Endothelial cell of umbilical vein (primary cell): Measurements from ENCODE around the gene RPP25L. TPM values are rescaled to one million over a fixed set of nuclear protein-coding genes. Genes with fewer than 3 reads are reported as not detected.

Experiments
- BruUV-seq: library from RNA; stranded (reverse); fragments of 400-500 nt; replicated peaks from 2 replicates; lab custom pipeline; 2021; lab: Mats Ljungman, UMichigan
- CTCF ChIA-PET: fragments of 300-600, 350-600 bp; sonication (Branson Sonifier 250); formaldehyde crosslinking; loops from one replicate; lab custom pipeline; 2021; ENCODE audit warnings: antibody characterized with exemption, inconsistent platforms; lab: Charles Lee
- POLR2A ChIA-PET: fragments of 300-600, 350-600 bp; sonication (Branson Sonifier 250); formaldehyde crosslinking; loops from one replicate; lab custom pipeline; 2021; ENCODE audit warnings: antibody characterized with exemption, inconsistent platforms; lab: Charles Lee
- DNase-seq: peaks from one replicate; pipeline ENCODE4 v3.0.0-alpha.2; 2011; ENCODE audit warnings: low read depth, low spot score
- FAIRE-seq: peaks from 2 replicates; lab custom pipeline; 2011; peaks lifted over from hg19 to GRCh38; lab: Jason Lieb, UNC
- H2AFZ ChIP-seq: 2 replicates; pipeline ENCODE4 v1.6.0; 2012; ENCODE audit warnings: low read depth, low read length, control low read depth, inconsistent platforms
- H3K27ac ChIP-seq: 2 replicates; pipeline ENCODE4 v1.5.1; 2011; ENCODE audit warnings: low read depth, mild to moderate bottlenecking, control low read depth, low read length, moderate library complexity; ENCODE audit not compliant: insufficient read depth
- H3K27me3 ChIP-seq, 2 experiments: 2 replicates each; pipeline versions ENCODE4 v1.6.0 to v1.6.1; 2011; ENCODE audit warnings: low read length in 2 of 2, mixed read lengths in 1 of 2; ENCODE audit not compliant: control insufficient read depth in 2 of 2, insufficient read depth in 2 of 2
- H3K36me3 ChIP-seq, 2 experiments: 2 replicates in 1 of 2; 3 replicates in 1 of 2; pipeline ENCODE4 v1.5.1; 2011; ENCODE audit warnings: low read length in 2 of 2, mild to moderate bottlenecking in 1 of 2, moderate library complexity in 1 of 2; ENCODE audit not compliant: control insufficient read depth in 2 of 2, insufficient read depth in 2 of 2; ENCODE audit errors: extremely low read depth in 1 of 2
- H3K4me1 ChIP-seq: 3 replicates; pipeline ENCODE4 v1.5.1; 2011; ENCODE audit warnings: mild to moderate bottlenecking, low read length; ENCODE audit not compliant: control insufficient read depth, insufficient read depth; ENCODE audit errors: extremely low read depth
- H3K4me2 ChIP-seq: 2 replicates; pipeline ENCODE4 v1.6.1; 2011; ENCODE audit warnings: low read length, control low read depth, mixed read lengths; ENCODE audit not compliant: insufficient read depth
- H3K4me3 ChIP-seq, 3 experiments: fragments of 200-600 bp in 1 of 3; sonication (generic), shearing (Covaris generic) in 1 of 3; replicated peaks in 1 of 3; 2 replicates each; pipeline ENCODE4 v1.5.1; 2011 to 2016; ENCODE audit warnings: control low read depth in 3 of 3, low read length in 3 of 3, mild to moderate bottlenecking in 2 of 3, inconsistent platforms in 1 of 3, low read depth in 1 of 3, moderate library complexity in 1 of 3; ENCODE audit not compliant: insufficient read depth in 1 of 3
- H3K79me2 ChIP-seq: 2 replicates; pipeline ENCODE4 v1.6.0; 2012; ENCODE audit warnings: low read length, inconsistent platforms; ENCODE audit not compliant: control insufficient read depth, insufficient read depth
- H3K9ac ChIP-seq: replicated peaks from 2 replicates; pipeline ENCODE3; 2011; ENCODE audit warnings: low read length, control low read depth; ENCODE audit not compliant: insufficient read depth; ENCODE audit errors: extremely low read depth
- H3K9me1 ChIP-seq: replicated peaks from 3 replicates; pipeline ENCODE4 v1.6.0; 2011; ENCODE audit warnings: mild to moderate bottlenecking, low read length; ENCODE audit not compliant: control insufficient read depth, insufficient read depth; ENCODE audit errors: extremely low read depth
- H3K9me3 ChIP-seq: replicated peaks from 2 replicates; pipeline ENCODE4 v1.5.1; 2012; ENCODE audit warnings: low read length, inconsistent platforms; ENCODE audit not compliant: control insufficient read depth, insufficient read depth
- H4K20me1 ChIP-seq: replicated peaks from 2 replicates; pipeline ENCODE3; 2011; ENCODE audit warnings: mild to moderate bottlenecking, low read length; ENCODE audit not compliant: control insufficient read depth, insufficient read depth; ENCODE audit errors: extremely low read depth
- EZH2 ChIP-seq: IDR thresholded peaks from 2 replicates; pipeline ENCODE4 v1.6.1; 2012; ENCODE audit warnings: borderline replicate concordance, low read depth, mild to moderate bottlenecking, moderate library complexity, low read length, inconsistent platforms; ENCODE audit not compliant: severe bottlenecking
- FOS ChIP-seq: IDR thresholded peaks from 2 replicates; pipeline ENCODE4 v1.6.1; 2011; ENCODE audit warnings: mild to moderate bottlenecking, low read length, moderate library complexity, borderline replicate concordance; ENCODE audit not compliant: insufficient read depth
- GATA2 ChIP-seq: IDR thresholded peaks from 2 replicates; pipeline ENCODE4 v1.7.0; 2011; ENCODE audit warnings: low read depth, mild to moderate bottlenecking, moderate library complexity, mixed read lengths, low read length; ENCODE audit not compliant: insufficient read length, insufficient read depth
- JUN ChIP-seq: IDR thresholded peaks from 2 replicates; pipeline ENCODE4 v1.6.1; 2011; ENCODE audit warnings: borderline replicate concordance, low read depth; ENCODE audit not compliant: insufficient read length, insufficient read depth
- MYC ChIP-seq: IDR thresholded peaks from one replicate; pipeline ENCODE4 v1.6.1; 2011; ENCODE audit warnings: mild to moderate bottlenecking, low read depth, low read length
- POLR2A ChIP-seq: IDR thresholded peaks from 2 replicates; pipeline ENCODE4 v1.6.1; 2012; ENCODE audit warnings: low read depth, mild to moderate bottlenecking, control low read depth, low read length
- POLR2AphosphoS5 ChIP-seq: IDR thresholded peaks from 2 replicates; pipeline ENCODE4 v1.6.1; 2012; ENCODE audit warnings: low read depth, mild to moderate bottlenecking, control low read depth, low read length, moderate library complexity; ENCODE audit not compliant: insufficient read depth
- dilution Hi-C: fragments of 300-500 bp; cut with MboI; formaldehyde crosslinking; loops from one replicate; pipeline ENCODE4 v1.15.0; 2019; ENCODE audit warnings: low sequenced_read_pairs; ENCODE audit not compliant: extremely low pct_ligation_motif_present
- intact Hi-C: fragments of 100-400 bp; cut with micrococcal nuclease; formaldehyde crosslinking; loops from one replicate; pipeline ENCODE4 v1.10.0; 2022
- polyA plus RNA-seq, 4 experiments: library from polyadenylated mRNA; depleted of rRNA in 3 of 4; stranded (reverse) in 3 of 4; unstranded in 1 of 4; fragments of >200 nt; gene quantifications; 2 replicates each; pipeline versions ENCODE4 v1.2.1 to v1.2.3, GENCODE V29; 2011 to 2012; ENCODE audit warnings: missing spikeins in 1 of 4
- total RNA-seq: library from RNA; stranded (reverse); gene quantifications from 2 replicates; pipeline ENCODE4 v1.2.3, GENCODE V29; 2021
- TF ChIP-seq, protein P1 (sequence below): IDR thresholded peaks from 2 replicates; pipeline ENCODE4 v1.6.1; 2011; ENCODE audit not compliant: insufficient read depth, insufficient read length
- TF ChIP-seq, protein P2 (sequence below), 2 donors: IDR thresholded peaks; 1 replicate in 1 of 2; 2 replicates in 1 of 2; pipeline ENCODE4 v1.5.1; 2011; ENCODE audit warnings: low read length in 2 of 2, mild to moderate bottlenecking in 2 of 2, moderate library complexity in 2 of 2, control low read depth in 1 of 2, inconsistent platforms in 1 of 2, low read depth in 1 of 2; ENCODE audit not compliant: insufficient read depth in 1 of 2; ENCODE audit errors: extremely low read depth in 1 of 2

Gene RPP25L
- total and polyA plus RNA-seq, 2 donors (not counting 3 experiments of a cell fraction or from before 2014, with no cell fraction given) = 15.7 to 41.0 TPM

DNA sequence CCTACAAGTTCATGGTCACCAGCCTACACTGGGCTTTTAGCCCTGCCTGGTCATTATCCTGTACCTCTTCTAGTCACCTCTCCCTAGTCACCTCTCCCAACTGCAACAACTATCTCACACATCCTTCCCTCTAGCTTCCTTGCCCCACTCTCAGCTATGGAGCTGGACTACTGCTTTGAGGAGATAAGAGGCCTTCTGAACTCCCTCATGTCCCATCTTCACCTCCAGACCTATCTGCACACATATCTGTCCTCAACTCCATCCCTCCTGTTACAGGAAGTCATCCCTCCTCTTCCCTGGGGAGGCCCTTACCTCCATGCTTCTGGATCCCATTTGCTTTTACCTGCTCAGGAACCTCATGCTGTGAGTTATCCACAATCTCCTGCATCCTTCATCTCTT is 5.7 kb downstream of the RPP25L start:
- DNase-seq (no peak), FAIRE-seq (no peak)
- Histone ChIP-seq H3K9me1 (no peaks in the 10 kb centered on the region), H3K4me2 (no peak overlapping the region), H3K4me1 (peaks cover 2% of the 10 kb centered on the region), H3K9me3 (no peaks in the 10 kb centered on the region), H3K4me3 (no peak overlapping the region), H4K20me1 (no peaks in the 10 kb centered on the region), H3K27ac (no peak overlapping the region), H3K9ac (no peak overlapping the region), H3K79me2 (no peaks in the 10 kb centered on the region), H3K36me3 (no peaks in the 10 kb centered on the region), H2AFZ (no peak overlapping the region), H3K27me3 (peaks cover 0 to 10% of the 10 kb centered on the region in 2 experiments)
- BruUV-seq = no TSS peak
- dilution Hi-C loops (no loop called here), intact Hi-C loops (no loop called here)
- ChIA-PET POLR2A (no interaction called here), CTCF (interaction anchor here (1.6 to 5.8 kb wide), 8 partner anchors 9 to 203 kb away, joined by 3 to 104 read pairs (median 34); no protein-coding TSS in a partner anchor)
- no peak for TF ChIP-seq MYC
- TF ChIP-seq POLR2AphosphoS5 = no peak
- TF ChIP-seq GATA2 = no peak
- TF ChIP-seq, protein P1, sequence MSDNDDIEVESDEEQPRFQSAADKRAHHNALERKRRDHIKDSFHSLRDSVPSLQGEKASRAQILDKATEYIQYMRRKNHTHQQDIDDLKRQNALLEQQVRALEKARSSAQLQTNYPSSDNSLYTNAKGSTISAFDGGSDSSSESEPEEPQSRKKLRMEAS = no peak
- TF ChIP-seq JUN = no peak
- TF ChIP-seq, protein P2, sequence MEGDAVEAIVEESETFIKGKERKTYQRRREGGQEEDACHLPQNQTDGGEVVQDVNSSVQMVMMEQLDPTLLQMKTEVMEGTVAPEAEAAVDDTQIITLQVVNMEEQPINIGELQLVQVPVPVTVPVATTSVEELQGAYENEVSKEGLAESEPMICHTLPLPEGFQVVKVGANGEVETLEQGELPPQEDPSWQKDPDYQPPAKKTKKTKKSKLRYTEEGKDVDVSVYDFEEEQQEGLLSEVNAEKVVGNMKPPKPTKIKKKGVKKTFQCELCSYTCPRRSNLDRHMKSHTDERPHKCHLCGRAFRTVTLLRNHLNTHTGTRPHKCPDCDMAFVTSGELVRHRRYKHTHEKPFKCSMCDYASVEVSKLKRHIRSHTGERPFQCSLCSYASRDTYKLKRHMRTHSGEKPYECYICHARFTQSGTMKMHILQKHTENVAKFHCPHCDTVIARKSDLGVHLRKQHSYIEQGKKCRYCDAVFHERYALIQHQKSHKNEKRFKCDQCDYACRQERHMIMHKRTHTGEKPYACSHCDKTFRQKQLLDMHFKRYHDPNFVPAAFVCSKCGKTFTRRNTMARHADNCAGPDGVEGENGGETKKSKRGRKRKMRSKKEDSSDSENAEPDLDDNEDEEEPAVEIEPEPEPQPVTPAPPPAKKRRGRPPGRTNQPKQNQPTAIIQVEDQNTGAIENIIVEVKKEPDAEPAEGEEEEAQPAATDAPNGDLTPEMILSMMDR (IDR thresholded peaks at IDR 0.05; ENCODE audit: extremely low read depth in 1 of 2, insufficient read depth in 1 of 2, low read depth in 1 of 2, low read length in 2 of 2) = no peak
- no peak for TF ChIP-seq FOS
- TF ChIP-seq EZH2 = no peak
- no peak for TF ChIP-seq POLR2A
